Epidermal melanocyte (primary cell): Measurements from ENCODE around the gene CDH4.

ENCODE experiments used
- DNase-seq: peaks from one replicate; pipeline ENCODE4 v3.0.0; 2011; ENCODE audit warnings: low spot score; ENCODE audit not compliant: insufficient read length

The CDH4 gene

DNA sequence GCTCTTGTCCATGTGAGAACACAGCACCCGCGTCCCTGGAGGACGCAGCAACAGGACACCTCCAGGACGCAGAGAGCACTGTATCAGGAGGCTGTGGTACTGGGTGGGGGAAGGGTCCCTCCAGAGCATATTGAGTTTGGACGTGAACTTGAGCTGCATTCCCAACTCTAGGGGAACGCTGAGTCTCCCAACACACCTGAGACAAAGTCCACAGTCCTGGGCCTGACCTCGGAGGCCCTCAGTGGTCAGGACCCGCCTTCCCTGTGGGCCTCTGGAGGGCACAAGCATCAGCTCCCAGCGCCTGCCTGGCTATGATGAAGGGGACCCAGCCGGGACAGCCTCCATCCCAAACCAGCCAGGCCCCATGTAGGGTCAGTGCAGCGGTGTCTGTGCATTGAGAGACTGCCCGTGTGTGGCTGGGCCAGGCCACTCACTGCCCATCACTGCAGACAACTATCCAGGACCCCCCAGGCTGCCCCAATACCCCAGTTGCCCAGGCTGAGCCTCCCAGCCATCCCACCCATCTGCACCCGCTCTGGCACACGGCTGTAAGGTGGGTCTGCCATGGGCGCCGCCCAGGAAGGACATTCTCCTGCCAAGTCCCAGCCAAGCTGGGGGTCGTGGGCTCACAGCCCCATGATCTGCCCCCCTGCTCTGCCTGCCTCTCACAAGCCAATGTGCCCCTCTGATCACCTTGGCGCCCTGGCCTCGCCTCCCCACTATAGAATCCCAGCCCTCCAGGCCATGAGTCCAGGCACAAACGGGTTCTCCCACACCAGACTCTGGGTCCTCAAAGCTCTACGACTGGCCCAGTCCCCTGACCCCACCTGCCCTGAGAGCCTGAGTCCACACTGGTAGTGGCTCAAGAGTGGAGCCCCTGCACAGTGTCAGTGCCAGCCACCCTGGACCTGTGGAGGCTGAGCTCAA, 697.9 kb downstream of the CDH4 start:
- DNase-seq = no peak

DNA sequence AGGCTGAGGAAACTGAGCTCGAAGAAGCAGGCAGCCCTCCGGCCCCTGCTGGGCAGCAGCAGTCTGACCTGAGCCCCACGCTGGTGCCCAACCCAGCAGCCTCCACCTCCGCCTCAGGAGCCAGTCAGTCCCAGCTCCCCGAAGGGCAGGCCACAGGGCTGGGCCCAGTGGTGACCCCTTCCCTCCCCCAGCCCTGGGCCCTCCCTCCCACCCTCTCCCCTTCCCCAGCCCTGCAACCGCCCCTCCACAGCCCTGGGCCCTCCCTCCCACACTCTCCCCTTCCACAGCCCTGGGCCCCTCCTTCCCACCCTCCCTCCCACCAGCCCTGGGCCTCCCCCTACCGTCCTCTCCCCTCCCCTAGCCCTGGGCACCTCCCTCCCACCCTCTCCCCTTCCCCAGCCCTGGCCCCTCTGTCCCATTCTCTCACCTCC, 698.6 kb downstream of the CDH4 start:
- DNase-seq = no peak

DNA sequence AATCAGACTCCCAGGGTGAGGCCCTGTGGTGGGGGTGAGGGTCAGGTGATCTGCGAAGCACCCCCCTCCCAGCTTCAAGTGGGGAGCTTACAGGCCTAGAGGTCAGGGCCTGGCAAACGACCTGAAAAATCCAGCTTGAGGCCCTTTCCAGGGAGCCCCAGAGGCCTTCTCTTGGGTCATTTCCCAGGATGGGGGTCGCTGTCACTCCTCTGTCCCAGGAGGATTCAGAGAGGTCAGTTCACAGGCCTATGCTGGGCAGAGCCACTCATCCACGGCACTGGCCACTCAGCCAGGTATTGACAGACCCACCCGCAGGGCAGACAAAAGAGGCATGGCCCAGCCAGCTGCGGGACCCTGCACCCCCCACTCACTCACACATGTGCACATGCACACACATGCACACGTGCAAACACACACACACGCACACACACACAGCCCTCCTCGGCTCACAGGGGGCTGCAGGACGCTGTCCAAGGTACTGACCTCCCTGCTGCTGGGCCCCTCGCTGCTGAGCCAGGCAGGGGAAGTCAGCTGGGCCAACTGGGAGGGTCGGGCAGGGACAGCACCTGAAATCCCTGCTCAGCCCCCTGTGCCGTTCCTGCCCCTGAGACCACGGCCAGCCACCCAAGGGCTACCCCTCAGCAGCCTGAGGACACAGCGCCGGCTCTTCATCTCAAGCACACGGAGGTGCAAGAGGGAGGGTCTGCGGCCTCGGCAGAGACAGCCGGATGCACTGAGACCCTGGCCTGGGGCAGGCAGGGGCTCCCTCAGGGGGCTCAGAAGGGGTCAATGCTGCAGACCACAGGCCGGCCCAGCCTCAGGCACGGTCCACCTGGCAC, 699.9 kb downstream of the CDH4 start:
- DNase-seq = no peak

DNA sequence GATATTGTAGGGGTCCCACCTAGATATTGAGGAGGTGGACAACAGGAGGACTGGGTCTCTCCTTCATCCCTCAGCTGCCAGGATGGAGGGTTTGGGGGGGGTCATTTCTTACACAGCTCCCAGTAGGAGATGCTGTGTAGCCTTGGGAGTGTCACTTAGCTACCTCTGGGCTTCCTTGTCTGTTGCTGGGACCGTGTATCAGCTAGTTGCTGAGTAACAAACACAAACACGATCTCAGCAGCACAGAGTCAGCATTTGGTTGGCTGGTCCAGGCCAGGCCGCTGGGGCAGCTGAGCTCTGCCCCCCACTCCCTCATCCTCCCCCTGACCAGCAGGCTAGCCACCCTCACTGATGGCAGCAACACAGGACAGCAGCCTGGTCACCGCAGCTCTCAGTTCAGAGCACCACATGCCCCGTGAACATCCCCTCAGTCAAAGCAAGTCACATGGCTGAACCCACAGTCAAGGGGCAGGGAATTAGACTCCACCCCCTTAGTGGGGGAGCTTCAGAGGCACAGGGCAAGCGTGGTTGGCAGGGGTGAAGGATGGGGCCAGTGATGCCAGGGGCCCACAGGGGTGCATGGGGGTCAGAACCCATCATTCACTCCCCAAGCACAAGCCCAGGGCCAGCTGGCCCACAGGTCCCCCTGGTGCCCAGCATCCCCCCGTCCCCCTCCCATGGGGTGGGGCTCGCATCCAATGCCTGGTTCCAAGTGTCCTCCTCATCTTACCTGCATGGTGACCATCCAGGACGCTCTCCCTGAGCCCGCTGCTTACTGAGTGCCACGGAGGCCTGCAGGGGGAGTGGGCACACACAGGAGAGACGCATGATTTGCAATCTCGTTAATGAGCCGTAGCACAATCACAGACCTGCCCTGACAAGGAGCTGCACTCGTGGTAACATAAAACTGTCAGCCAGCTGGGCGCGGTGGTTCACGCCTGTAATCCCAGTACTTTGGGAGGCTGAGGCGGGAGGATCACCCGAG, 701.3 kb downstream of the CDH4 start:
- no peak for DNase-seq

DNA sequence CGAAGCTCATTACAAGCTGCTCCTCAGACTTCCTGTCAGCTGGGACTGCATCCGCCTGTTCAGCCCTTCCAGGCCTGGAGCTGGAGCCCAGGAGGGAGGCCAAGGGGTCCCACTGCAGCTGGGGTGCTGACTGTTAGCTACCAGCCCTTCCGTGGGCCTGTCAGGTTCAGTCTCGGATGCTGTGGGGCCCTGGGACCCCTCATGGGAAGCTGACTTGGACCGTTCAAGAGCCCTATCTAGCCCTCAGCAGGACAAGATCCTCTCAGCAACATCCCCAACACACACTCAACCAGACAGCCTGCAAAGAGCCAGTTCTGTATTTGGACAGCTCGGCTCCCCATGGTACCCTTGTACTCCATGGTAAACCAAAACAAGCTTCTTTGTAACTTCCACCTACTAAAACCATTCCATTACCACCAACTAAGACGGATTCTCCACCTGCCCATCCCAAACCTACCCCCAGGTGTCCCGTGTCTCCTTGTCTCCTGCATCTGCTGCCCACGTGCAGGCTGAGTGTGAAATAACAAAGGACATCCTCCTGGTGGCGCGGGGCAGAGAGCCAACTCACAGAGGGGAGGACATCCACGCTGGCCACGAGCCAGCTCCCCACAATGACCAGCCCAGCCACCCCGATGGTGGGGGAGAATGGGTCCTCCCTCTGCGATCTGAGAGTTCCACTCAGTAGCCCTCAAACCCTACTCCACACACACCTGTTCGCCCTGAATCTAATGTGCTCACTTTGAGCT, 702.4 kb downstream of the CDH4 start:
- DNase-seq = no peak

DNA sequence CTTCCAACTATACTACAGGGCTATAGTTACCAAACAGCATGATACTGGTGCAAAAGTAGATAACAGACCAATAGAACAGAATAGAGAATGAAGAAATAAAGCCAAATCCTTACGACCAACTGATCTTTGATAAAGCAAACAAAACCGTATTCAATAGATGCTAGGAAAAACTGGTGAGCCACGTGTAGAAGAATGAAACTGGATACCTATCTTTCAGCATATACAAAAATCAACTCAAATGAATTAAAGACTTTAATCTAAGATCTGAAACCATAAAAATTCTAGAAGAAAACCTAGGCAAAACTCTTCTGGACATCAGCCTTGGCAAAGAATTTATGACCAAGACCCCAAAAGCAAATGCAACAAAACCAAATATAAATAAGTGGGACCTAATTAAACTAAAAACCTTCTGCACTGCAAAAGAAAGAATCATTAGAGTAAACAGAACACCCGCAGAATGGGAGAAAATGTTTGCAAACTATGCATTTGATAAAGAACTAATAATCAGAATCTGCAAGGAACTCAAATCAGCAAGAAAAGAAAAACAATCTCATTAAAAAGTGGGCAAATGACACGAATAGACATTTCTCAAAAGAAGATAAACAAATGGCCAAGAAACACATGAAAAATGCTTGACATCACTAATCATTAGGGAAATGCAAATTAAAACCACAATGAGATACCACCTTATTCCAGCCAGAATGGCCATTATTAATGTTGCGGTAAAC, 703.8 kb downstream of the CDH4 start:
- no peak for DNase-seq

DNA sequence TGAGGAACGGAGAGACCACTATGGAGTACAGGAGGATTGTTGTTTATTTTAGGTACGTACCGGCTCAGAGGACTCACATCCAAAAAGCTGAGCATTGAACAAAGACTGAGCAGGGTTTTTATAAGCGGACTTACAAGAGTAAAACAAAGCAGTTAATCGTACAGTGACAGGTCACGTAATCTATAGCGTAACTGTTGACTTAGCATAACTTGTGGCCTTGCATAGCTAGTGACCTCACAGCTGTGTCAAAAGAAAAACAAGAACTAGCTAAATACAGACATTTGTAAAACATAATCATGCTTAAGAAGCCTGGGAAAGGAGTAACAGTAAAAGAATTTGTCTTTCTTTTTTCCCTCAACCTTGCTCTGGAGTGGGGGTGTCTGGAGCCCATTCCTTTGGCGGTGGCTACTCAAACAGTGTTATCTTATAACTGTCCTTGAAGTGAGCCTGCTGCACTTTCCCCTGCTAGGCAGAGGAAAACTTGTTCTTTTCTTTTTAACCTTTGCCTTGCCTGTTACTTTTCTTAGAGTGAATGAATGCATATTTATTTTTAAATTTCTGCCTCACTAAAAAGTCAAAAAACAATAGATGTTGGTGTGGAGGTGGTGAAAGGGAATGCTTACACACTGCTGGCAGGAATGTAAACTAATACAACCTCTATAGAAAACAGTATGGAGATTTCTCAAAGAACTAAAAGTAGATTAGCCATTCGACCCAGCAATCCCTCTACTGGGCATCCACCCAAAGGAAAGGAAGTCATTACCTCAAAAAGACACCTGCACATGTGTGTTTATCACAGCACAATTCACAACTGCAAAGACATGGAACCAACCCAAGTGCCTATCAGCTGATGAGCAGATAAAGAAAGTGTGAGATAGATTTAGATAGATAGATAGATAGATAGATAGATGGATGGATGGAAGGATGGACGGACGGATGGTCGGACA, 704.6 kb downstream of the CDH4 start:
- no peak for DNase-seq

DNA sequence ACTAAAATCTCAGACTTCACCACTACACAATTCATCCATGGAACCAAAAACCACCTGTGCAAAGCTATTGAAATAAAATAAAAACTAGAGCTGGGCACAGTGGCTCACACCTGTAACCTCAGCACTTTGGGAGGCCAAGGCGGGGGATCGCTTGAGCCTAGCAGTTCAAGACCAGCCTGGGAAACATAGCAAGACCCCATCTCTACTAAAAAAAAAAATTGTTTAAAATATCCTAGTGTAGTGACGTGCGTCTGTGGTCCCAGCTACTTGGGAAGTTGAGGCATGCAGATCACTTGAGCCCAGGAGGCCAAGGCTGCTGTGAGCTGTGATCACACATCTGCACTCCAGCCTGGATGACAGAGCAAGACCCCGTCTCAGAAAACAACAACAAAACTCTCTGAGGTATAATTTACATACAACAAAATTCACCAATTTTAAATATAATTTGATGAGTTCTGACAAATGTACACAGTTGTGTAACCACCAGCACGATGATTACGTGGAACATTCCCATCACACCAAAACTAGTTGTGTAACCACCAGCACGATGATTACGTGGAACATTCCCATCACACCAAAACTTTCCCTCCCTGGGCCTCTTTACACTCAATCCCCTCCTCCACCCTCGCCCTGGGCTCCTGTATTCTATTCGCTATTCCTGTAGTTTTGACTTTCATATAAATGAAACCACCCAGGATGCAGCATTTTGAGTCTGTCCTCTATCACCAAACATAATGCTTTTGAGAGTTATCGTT, 706.1 kb downstream of the CDH4 start:
- DNase-seq = no peak

DNA sequence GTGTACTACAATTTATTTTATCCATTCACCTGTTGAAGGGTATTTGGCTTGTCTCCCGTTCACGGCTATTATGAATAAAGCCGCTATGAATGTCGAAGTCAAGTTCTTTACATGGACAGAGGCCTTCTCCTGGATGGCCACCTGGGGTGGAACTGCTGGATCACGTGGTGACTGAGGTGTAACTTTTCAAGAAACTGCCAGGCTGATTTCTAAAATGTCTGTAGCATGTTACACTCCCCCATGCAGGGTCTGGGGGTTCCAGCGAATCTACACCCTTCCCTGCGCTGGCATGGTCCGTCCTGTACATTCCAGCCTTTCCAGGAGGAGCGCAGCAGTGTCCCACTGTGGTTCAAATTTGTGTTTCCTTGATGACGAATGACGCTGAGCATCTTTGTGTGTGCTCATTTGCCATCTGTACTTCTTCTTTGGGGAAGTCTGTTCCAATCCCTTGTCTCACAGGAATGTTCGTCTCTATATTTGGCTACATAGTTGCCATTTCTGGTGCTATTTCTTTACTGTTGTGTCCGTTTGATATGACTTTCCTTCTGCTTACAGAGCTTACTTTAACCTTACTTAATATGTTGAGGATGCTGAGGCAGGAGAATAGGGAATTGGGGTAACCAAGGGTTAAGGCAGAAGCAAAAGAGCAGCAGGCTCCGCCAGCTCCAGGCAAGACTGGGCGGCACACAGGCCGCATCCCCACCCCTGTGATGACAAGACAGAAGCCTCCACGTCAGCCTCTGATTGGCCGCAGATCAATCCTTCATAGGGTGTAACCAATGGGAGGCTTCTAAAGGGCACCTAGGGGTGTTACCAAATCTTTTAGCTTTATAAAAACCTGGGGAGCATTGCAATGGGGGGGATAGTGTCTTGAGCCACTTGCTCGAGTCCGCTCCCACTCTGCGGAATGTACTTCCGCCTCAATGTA, 707.0 kb downstream of the CDH4 start:
- DNase-seq = no peak

DNA sequence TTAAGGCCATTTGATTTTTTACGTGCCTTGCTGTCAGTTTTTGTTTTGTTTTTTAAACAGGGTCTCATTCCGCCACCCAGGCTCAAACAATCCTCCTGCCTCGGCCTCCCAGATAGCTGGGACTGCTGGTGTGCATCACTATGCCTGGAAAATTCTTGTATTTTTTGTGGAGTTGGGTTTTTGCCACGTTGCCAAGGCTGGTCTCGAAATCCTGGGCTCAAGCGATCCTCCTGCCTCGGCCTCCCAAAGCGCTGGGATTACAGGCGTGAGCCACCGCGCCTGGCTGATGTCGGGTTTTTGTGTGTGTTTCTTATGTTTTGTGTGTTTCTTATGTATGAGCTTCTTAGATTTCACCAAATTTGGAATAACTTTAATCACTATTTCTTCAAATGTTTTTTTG, 708.8 kb downstream of the CDH4 start:
- no peak for DNase-seq

DNA sequence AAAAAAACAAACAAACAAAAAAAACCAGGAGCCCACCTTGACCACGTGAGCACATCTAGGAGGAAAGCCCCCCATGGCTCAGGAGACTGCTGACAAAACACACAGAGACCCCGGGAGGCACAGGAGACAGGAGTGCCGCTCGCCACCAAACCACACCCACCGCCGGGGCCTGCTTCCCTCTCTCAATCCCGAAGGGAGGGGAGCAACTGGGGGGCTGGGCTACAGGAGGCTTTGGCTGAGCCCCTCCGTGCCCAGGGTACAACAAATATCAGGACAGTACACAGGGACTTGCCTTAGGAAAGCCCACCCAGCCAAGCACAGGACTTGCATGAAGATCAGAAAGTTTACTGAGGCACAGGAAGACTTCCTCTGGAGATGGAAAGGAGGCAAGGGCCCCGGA, 711.1 kb downstream of the CDH4 start:
- DNase-seq = no peak

DNA sequence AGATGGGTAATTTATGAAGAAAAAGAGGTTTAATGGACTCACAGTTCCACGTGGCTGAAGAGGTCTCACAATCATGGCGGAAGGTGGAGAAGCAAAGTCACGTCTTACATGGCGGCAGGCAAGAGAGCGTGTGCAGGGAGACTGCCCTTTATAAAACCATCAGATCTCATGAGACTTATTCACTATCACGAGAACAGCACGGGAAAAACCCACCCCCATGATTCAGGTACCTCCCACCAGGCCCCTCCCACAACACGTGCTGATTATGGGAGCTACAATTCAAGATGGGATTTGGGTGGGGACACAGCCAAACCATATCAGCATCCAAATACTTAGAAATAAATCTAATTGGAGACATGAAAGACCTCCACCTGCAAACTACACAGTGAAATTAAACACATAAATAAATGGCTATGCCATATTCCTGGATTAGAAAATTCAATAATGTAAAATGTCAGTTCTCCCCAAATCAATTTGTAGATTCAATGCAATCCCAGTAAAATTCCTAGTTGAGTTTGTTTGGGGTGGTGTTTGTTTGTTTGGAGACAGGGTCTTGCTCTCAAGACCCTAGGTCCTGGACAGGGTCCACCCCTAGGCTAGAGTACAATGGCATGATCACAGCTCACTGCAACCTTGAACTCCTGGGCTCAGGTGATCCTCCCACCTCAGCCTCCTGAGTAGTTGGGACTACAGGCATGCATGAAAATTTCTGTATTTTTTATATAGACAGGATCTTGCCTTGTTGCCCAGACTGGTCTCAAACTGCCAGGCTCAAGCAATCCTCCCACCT, 712.0 kb downstream of the CDH4 start:
- no peak for DNase-seq

DNA sequence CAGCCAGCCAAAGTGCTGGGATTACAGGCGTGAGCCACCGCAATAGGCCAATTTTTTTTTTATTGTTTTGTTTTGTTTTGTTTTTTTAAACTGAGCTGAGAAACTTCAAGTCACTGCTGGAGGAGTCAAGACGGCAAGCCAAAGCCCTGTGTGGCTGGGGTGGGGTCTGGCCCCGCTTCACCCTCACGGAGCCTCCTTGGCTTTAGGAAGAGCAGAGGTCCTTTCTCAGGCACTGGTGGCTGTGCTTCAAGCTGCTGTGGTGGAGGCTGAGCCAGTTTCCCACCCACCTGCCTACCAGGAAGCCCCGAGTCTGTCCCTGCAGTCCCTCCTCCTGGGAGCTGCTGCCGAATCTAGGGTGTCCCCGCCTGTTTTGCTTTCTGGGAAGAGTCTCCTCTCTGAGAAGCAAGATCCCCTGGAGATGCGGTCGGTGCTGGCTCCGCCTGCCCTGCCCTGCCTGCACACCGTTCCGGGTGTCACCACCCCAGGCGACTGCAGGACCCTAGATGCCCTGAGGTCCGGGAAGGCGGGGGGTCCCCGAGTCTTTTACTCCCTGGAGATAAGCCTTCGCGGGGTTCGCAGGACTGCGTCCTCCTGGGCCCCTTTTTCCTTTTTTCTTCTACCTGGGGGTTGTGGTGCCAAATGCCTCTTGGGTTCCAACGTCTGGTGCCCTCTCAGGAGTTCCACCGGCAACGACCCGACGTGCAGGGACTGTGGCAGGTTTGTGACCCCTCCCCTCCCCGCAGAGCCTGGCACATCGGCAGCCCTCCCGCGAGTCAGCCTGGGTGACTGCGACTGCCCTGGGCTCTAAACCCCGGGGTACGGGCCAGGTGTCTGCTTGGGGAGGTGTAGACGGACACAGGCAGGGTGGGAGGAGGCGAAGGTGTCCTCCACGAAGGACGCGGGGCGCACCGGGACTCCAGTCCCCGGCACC, 712.9 kb downstream of the CDH4 start:
- no peak for DNase-seq

DNA sequence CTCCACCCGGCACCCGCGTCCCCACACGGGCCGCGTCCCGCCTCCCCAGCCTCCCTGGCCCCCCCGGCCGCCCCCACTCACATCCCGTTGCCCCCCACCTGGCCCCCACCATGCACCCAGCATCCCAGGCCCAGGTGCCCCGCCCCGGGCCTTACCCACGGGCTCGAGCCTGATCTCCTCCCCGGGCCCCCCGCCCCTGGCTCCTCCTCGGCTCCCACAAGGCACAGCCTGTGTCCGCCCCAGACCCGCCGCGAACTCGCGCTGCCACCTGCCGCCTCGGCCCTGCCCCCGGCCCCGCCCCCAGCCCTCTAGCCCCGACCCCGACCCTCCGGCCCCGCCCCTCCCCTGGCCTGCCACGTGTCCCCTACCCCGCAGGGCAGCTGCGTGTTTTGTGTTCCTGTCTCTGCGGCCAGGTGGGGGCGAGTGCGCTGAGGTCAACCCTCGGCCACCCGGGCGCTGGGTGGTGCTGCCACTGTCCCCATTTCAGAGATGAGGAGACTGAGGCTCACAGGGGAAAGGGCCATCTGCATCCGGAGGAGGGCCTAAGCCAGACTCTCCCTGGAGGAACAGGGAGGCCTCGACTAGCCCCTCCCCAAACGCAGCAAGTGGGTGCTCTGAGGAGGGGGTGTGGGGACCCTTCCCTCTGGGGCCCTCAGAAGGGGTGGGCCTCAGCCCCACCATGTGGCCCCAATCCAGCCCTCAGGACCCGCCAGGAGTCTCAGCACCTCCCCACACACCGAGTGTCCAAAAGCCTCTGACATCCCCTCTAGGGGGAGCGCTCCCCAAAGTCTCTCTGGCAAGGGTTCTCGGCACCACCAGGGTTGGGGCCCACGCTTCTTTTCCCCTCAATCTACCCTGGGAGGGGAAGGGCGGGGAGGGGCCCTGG, 713.8 kb downstream of the CDH4 start:
- no peak for DNase-seq
